Stimulated activated CD4-positive, alpha-beta T cell treated with anti-CD3 and anti-CD28 coated beads, TNF-alpha, amount 100 ng/mL, for 4 hours (primary cell): ENCODE results near the gene AHI1.

ENCODE experiments used
- DNase-seq, 3 experiments: peaks; one replicate each; pipeline ENCODE4 v3.0.0-alpha.2; 2020; ENCODE audit warnings: low read depth in 3 of 3

The AHI1 gene

GRCh38 chr6:135329851-135330803, 167.4 kb downstream of the AHI1 start:
- no peak for DNase-seq

- no peak for DNase-seq
Measured at GRCh38 chr6:135328136-135328535, 169.4 kb downstream of the AHI1 start.

GRCh38 chr6:135325624-135326424, 171.7 kb downstream of the AHI1 start:
- no peak for DNase-seq

GRCh38 chr6:135324531-135324930, 173.0 kb downstream of the AHI1 start:
- DNase-seq: no peak

- DNase-seq: no peak
Measured at GRCh38 chr6:135323979-135324378, 173.6 kb downstream of the AHI1 start.

GRCh38 chr6:135323202-135323668, 174.3 kb downstream of the AHI1 start:
- no peak for DNase-seq

- no peak for DNase-seq
Measured at GRCh38 chr6:135322427-135323201, 174.9 kb downstream of the AHI1 start.

GRCh38 chr6:135320721-135321621, 176.6 kb downstream of the AHI1 start:
- no peak for DNase-seq

GRCh38 chr6:135319819-135320218, 177.7 kb downstream of the AHI1 start:
- no peak for DNase-seq

GRCh38 chr6:135318738-135319469, 178.6 kb downstream of the AHI1 start:
- DNase-seq: no peak

GRCh38 chr6:135314543-135314942, 183.0 kb downstream of the AHI1 start:
- no peak for DNase-seq

GRCh38 chr6:135311446-135312200, 185.9 kb downstream of the AHI1 start:
- no peak for DNase-seq

GRCh38 chr6:135310291-135310690, 187.2 kb downstream of the AHI1 start:
- DNase-seq: no peak

GRCh38 chr6:135306740-135307420, 190.7 kb downstream of the AHI1 start:
- no peak for DNase-seq

- DNase-seq: no peak
Measured at GRCh38 chr6:135306166-135306565, 191.4 kb downstream of the AHI1 start.

GRCh38 chr6:135305684-135306083, 191.9 kb downstream of the AHI1 start:
- no peak for DNase-seq

GRCh38 chr6:135304883-135305282, 192.7 kb downstream of the AHI1 start:
- no peak for DNase-seq

- DNase-seq: no peak
Measured at GRCh38 chr6:135301304-135301703, 196.2 kb downstream of the AHI1 start.

- DNase-seq: no peak
Measured at GRCh38 chr6:135300576-135300975, 197.0 kb downstream of the AHI1 start.
